GM15510 (cell line): Measurements from ENCODE around the gene MAD2L1BP.

Experiments used
- POLR2A ChIP-seq: IDR thresholded peaks from 3 replicates; pipeline ENCODE4 v1.6.1; 2011; ENCODE audit warnings: borderline replicate concordance; ENCODE audit not compliant: insufficient read length; ENCODE audit errors: extremely low read depth

Gene MAD2L1BP

DNA sequence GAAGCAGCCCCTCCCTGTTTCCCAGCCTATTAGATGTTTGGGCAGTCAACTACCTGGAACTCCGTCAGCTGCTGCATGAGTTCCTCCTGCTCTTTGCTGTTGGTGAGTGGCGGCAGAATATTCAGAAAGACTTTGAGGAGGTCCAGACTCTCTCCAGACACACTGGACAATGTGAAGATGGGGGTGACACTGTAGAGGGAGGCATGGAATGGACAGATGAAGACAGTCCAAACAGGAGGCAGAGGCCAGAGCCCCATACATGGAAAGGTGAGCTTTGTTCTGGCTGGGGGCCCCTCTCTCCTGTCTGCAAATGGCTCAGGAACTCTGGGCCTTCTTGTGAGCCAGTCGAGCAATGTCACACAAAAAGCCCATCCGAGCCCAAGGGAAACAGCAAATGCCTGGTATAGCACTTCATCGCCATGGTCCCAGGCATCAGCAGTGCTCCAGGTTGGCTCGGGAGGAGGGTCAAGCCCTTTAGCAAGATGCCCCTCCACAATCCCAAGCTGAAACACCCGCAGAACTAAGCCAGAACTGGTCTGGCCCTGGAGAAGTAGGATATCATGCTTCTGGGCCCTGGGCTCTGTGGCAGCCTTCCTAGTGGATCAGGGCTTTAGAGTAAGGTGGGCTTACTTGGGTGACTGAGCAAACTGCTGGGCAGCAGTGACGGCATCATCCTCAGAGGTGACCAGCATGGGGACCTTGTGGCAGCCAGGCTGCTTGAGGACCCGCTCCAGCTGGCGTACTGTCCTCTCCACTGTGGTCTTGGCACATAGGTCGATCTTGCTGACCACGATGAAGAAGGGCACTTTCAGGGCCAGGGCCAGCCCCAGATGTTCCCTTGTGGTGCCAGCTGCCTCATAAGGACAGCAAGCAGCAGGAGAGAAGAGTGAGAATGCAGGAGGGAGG lies 11.5 kb upstream of the MAD2L1BP start:
- peak; percentile 8 for TF ChIP-seq POLR2A

DNA sequence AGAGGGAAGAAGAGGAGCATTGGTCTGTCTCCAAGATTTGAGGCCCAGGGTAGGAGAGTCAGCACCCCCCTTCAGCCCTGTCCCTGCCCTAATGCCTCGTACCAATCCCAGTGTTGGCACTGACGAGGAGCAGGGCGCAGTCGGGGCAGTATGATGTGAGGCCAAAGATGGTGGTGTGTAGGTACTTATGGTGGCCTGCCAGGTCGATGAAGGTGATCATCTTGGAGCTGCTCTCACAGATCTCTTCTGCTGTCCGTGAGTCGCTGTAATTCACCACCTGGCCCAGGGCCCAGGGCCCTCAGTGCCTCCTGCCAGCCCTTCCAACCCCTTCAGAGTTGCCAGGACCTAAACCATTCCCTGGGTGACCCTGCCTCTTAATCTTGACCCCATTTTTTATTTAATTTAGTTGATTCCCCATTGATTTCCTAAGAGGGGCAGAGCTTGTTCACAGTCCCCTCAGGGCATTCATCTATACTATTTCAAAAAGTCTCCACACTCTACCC lies 10.8 kb upstream of the MAD2L1BP start:
- TF ChIP-seq POLR2A = peak; percentile 5

DNA sequence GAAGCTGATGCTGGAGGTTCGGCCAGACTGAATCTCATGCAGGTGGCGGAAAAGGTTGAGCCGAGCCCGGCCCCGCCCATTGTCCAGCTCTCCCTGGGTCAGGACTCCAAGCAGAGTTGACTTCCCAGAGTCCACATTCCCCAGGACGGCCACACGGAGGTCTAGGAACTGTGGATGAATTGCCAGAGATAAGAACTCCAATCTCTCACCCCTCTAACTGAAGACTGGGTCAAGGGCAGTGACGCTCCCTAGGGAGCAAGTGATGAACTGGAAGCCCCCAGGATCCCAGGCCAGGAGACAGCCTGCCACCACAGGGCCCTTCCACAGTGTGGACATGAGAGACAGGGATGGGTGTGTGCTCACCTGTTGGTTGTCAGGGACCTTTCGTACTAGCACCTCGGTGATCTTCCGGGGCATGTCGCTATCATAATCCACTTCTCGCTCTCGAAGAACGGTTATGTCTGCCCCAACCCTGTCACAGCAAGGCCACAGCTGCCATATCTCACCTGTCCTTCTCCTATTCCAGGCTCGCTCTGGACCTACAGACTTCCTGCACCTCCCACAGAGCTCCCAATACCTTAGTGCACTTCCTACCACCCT lies 10.1 kb upstream of the MAD2L1BP start:
- no peak for TF ChIP-seq POLR2A

DNA sequence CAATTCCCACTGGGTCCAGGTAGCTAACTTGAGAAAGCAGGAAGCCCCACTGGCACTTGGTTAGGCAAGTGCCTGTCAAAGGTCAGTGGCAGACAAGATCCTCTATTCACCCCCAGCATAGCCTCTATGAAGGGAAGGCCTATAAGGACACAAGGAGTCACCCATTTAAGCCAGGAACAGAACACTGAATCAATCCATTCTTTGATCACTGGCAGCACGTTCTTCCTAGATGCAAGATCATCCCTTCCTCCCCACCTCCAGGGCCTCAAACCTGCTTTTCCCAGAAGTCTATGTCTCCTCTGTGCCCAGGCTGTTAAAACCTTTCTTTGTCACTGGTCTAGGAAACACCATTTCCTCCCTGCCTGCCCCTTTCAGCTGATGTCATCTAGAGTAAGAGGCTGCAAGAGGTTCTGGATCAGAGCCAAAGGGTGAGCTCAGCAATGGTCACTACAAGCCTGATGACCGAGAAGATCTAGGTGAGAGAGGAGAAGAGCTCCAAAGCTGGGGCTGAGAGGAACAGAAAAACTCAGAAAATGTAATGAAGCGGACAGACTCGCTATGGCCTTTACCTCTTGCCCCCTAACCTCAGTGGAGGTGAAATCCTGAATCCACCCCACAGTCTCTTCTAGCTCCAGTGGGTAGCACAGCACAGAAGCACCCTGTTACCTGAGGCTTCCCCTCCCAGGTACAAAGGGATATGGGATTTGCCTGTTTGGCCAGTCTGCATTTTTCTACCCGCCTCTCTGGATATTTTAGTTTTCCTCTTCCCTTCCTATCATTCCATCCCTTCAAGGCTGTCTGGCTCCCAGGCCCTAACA lies 8.4 kb upstream of the MAD2L1BP start:
- TF ChIP-seq POLR2A = no peak

DNA sequence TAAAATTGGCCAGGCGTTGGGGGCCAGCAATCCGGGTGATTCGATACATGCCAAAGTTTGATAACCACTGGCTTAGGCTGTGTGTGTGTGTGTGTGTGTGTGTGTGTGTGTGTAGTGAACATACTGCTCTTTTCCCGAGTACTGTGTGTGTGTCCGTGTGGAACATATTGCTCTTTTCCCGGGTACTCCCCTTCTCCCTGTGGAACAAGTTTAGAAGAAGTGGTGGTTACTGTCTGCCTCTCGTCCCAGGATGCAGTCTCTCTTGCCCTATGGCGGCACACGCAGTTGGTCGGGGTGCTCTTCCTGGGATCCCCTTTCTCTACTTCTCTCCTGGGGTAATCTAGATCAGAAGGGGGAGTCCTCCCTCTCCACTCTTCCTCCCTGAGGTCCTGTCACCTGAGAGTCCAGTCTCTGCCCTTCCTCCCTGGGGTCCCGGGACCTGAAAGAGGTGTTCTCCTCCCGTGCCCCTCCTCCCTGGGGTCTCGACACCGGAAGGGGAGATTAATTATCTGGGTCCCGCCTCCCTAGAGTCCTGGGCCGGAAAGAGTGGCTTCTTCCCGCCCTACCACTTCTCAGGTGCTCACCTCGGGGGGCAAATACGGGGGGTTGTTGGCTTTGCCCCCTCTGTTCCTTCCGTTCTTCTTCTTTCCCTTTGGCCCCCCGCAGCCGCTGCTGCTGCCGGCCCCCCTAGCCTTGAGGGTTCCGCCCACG lies 7.1 kb upstream of the MAD2L1BP start:
- no peak for TF ChIP-seq POLR2A

DNA sequence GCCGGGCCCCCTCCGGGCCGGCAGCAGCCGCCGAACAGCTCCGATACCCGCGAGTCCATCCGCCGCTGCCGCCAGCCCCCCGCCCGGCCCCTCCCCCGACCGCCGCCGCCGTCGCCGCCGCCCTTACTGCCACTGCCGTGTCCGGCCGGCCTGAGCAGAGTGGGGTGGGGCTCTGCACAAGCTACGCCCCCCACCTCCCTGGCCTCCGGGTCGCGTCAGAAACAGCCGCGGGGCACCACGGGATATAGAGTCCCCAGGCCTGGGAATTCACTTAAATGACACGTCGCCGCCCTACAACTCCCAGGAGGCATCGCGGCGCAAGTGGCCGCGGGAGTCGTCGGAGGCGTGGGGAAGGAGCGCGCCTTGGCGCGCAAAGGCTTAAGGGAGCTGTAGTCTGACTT lies 6.5 kb upstream of the MAD2L1BP start, which contains the start of gene GTPBP2:
Gene GTPBP2, minus strand, starts transcription at position 161 of the 401 bp plus-strand sequence. Its CDS starts 102 bp downstream, at position 59.
- peak; percentile 65 for TF ChIP-seq POLR2A

DNA sequence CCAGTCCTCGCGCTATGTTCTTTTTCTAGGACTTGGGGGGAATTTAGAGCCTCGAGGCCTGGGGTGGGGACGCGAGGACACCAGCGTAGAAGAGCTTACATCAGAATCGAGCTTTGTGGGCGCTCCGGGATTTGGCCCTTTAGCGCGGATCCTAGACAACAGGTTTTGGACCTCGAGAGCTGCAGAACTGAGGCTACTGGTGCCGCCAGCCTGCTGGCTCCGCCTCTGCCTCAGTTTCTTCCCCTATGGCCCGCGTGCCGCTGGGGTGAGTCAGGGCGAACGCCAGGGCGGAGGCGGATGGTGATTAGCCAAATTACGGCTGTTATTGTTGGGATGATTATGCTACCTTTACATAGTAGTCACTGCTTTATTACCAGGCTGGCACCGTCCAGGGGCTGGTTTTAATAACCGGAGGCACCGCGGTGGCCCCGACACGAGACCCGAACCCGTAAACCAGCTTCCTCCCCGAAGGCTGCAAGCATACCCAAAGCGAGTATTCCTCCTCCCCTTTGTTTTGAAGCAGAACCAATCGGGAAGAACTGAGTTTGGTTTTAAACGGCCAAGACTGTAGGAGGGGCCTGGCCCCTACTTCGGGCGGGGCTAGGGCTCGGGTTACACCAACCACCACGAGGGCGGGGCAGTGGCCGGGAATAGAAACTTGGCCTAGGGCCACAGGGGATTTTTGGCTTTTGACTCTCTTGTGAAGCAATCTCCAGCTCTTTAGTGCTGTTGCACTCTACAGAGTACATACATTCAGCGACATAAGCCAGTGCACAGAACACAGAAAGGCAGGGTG lies 5.9 kb upstream of the MAD2L1BP start:
- peak; percentile 59 for TF ChIP-seq POLR2A

DNA sequence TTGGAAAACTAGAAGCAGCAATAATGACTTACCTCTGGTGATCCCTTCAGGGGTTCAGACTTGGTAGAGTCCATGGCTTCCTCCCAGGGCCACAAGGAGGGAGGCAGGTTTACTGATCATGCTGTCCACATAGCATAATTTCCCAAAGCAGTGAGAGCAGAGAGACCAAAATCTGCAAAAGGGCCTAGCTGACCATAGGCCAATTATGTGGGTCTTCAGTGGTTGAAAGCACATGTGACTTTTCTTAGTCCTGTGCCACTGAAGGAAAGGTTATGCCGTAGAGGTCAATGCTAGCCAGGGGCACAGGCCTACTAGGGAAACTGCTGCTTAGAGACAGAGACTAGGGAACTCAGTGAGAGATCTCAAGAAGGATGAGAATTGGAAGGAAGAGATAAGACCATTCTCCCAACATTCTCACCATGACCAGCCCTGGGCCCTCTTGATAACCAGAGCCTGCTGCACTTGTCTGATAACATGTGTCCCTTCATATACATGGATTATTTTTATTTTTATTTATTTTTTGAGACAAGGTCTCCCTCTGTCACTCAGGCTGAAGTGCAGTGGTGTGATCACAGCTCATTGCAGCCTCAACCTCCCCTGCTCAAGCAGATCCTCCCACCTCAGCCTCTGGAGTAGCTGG lies 4.5 kb upstream of the MAD2L1BP start:
- TF ChIP-seq POLR2A = no peak

DNA sequence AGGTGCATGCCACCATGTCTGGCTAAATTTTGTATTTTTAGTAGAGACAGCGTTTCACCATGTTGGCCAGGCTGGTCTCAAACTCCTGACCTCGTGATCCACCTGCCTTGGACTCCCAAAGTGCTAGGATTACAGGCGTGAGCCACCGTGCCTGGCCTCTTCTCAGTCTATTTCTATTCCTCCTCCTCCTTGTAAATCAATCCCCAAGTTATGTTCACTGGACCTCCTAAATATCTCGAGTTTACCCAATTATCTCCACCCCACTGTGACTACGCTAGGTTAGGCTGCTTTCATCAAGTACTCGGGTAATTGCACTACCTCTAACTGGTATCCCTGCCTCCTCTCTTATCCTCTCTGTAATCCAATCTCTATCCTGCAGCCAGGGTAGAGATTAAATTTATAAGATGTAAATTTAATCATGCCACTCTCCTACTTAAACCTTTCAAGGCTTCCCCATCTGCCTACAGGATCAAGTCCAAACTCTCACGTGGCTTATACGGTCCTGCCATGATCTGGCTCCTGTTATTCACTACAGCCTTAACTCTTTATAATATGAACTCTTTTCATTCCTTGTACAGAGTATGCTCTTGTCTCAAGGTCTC lies 837 bp upstream of the MAD2L1BP start:
- no peak for TF ChIP-seq POLR2A

DNA sequence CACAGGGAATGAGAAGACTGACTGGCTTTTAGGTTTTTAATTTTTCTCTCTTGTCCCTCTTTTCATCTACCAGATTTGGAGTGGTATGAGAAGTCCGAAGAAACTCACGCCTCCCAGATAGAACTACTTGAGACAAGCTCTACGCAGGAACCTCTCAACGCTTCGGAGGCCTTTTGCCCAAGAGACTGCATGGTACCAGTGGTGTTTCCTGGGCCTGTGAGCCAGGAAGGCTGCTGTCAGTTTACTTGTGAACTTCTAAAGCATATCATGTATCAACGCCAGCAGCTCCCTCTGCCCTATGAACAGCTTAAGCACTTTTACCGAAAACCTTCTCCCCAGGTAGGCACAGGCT lies 644 bp downstream of the MAD2L1BP start:
- TF ChIP-seq POLR2A = no peak

DNA sequence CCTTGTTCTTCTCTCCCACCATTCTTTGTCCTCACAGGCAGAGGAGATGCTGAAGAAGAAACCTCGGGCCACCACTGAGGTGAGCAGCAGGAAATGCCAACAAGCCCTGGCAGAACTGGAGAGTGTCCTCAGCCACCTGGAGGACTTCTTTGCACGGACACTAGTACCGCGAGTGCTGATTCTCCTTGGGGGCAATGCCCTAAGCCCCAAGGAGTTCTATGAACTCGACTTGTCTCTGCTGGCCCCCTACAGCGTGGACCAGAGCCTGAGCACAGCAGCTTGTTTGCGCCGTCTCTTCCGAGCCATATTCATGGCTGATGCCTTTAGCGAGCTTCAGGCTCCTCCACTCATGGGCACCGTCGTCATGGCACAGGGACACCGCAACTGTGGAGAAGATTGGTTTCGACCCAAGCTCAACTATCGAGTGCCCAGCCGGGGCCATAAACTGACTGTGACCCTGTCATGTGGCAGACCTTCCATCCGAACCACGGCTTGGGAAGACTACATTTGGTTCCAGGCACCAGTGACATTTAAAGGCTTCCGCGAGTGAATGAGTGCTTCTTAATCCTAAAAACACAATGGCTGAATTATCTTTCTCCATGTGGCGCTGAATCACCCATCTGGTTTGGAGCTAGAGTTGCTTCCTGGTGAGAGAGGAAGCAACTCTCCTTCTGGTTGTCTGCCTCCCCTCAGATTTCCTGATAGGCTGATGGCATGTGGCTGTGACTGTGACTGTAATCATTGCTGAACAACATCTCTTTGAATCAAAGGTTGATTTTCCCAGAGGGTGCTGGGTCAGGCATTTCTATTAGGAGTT lies 4.6 kb downstream of the MAD2L1BP start:
- TF ChIP-seq POLR2A = no peak
